DOHH2 (cell line): ENCODE measurements around the gene DPYD.

Source experiments
- H3F3A ChIP-seq: fragments of 200-600 bp; sonication (generic), shearing (Covaris generic); 2 replicates; pipeline ENCODE4 v1.6.0; 2016; ENCODE audit warnings: antibody characterized with exemption, mild to moderate bottlenecking; ENCODE audit not compliant: control insufficient read depth, insufficient read depth
- H3K27ac ChIP-seq: fragments of 200-600 bp; sonication (generic); 2 replicates; pipeline ENCODE4 v1.5.1; 2014; ENCODE audit warnings: low read depth, mild to moderate bottlenecking, low read length, moderate library complexity
- H3K27me3 ChIP-seq: fragments of 200-600 bp; sonication (generic); 2 replicates; pipeline ENCODE4 v1.6.1; 2014; ENCODE audit warnings: mild to moderate bottlenecking, low read length, mixed read lengths; ENCODE audit not compliant: control insufficient read depth
- H3K36me3 ChIP-seq: fragments of 200-600 bp; sonication (generic); 2 replicates; pipeline ENCODE4 v1.6.1; 2014; ENCODE audit warnings: mild to moderate bottlenecking, low read length, moderate library complexity, mixed read lengths; ENCODE audit not compliant: control insufficient read depth
- H3K4me1 ChIP-seq: fragments of 200-600 bp; sonication (generic); 2 replicates; pipeline ENCODE4 v1.6.1; 2014; ENCODE audit warnings: mild to moderate bottlenecking, low read length, mixed read lengths; ENCODE audit not compliant: control insufficient read depth
- H3K4me2 ChIP-seq: fragments of 200-600 bp; sonication (generic); 2 replicates; pipeline ENCODE4 v1.6.0; 2014; ENCODE audit warnings: mild to moderate bottlenecking, low read length, moderate library complexity
- H3K4me3 ChIP-seq: fragments of 200-600 bp; sonication (generic); 2 replicates; pipeline ENCODE4 v1.5.1; 2014; ENCODE audit warnings: mild to moderate bottlenecking, low read length, mixed read lengths
- H3K79me2 ChIP-seq: fragments of 200-600 bp; sonication (generic); 2 replicates; pipeline ENCODE4 v1.6.1; 2014; ENCODE audit warnings: mild to moderate bottlenecking, low read length, mixed read lengths; ENCODE audit not compliant: control insufficient read depth
- H3K9me2 ChIP-seq: fragments of 200-600 bp; sonication (generic); replicated peaks from 2 replicates; pipeline ENCODE4 v1.6.1; 2014; ENCODE audit warnings: mild to moderate bottlenecking, low read length, mixed read lengths; ENCODE audit not compliant: control insufficient read depth
- H3K9me3 ChIP-seq: fragments of 200-600 bp; sonication (generic); 2 replicates; pipeline ENCODE4 v1.6.1; 2014; ENCODE audit warnings: antibody characterized with exemption, low read length, mixed read lengths; ENCODE audit not compliant: control insufficient read depth, insufficient read depth
- H4K20me1 ChIP-seq: fragments of 200-600 bp; sonication (generic); 2 replicates; pipeline ENCODE4 v1.6.0; 2014; ENCODE audit warnings: low read depth, mild to moderate bottlenecking, antibody characterized with exemption, low read length, moderate library complexity; ENCODE audit not compliant: control insufficient read depth, insufficient read depth
- CTCF ChIP-seq: fragments of 200-600 bp; sonication (generic); IDR thresholded peaks from one replicate; pipeline ENCODE4 v1.5.1; 2014; ENCODE audit warnings: antibody characterized with exemption, mild to moderate bottlenecking, low read depth, low read length; ENCODE audit not compliant: poor library complexity, severe bottlenecking
- EZH2phosphoT487 ChIP-seq: fragments of 200-600 bp; sonication (generic); IDR thresholded peaks from 2 replicates; pipeline ENCODE4 v1.6.1; 2017; ENCODE audit warnings: borderline replicate concordance, mild to moderate bottlenecking, antibody characterized with exemption, low read length, moderate library complexity, mixed read lengths

Gene DPYD

GRCh38 chr1:97192872-97193572 lies 727.8 kb downstream of the DPYD start:
- Histone ChIP-seq H3K9me3 (no peaks in the 10 kb centered on the region), H4K20me1 (no peaks in the 10 kb centered on the region), H3K36me3 (no peaks in the 10 kb centered on the region), H3K4me2 (no peak overlapping the region), H3F3A (no peaks in the 10 kb centered on the region), H3K27ac (no peak overlapping the region), H3K4me1 (no peaks in the 10 kb centered on the region), H3K9me2 (no peaks in the 10 kb centered on the region), H3K79me2 (no peaks in the 10 kb centered on the region), H3K4me3 (no peak overlapping the region), H3K27me3 (peaks cover 3% of the 10 kb centered on the region; the same call in 1 of the 2 replicates)
- TF ChIP-seq CTCF (no peak), EZH2phosphoT487 (no peak)

DNA sequence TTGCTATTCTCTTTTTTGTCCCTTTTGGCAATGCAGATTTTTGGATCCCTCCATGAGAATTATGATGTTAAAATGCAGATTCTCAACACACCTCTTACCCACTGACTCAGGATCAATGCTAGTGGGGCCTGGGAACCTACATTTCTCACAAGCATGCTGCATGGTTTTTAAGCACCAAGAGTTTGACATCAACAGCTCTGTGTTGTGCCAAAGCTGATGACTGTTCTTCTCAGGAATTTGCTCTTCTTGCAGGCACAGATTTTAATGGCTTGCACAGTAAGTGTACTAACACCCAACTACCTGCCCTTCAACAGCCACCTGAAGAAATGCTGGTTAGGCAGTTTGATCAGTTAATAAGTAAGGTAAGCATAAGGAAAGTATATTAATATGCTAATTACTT lies 730.5 kb downstream of the DPYD start:
- Histone ChIP-seq H3K27ac (no peak overlapping the region), H3K4me1 (no peaks in the 10 kb centered on the region), H3F3A (no peaks in the 10 kb centered on the region), H3K4me2 (no peak overlapping the region), H3K36me3 (no peaks in the 10 kb centered on the region), H3K4me3 (no peak overlapping the region), H3K79me2 (no peaks in the 10 kb centered on the region), H3K9me2 (no peaks in the 10 kb centered on the region), H4K20me1 (no peaks in the 10 kb centered on the region), H3K27me3 (peaks cover 3% of the 10 kb centered on the region; the same call in 1 of the 2 replicates), H3K9me3 (no peaks in the 10 kb centered on the region)
- TF ChIP-seq CTCF, result no peak
- no peak for TF ChIP-seq EZH2phosphoT487

DNA sequence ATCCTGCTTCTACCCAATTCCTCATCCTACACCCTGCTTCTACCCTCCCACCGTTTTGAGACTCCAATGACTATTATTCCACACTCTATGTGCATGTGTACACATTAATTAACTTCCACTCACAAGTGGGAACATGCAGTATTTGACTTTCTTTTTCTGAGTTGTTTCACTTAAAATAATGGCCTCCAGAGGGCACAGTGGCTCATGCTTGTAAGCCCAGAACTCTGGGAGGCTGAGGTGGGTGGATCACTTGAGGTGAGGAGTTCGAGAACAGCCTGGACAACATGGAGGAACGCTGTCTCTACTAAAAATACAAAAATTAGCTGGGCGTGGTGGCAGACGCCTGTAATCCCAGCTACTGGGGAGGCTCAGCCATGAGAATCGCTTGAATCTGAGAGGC lies 734.5 kb downstream of the DPYD start:
- no peaks in the 10 kb centered on the region for H4K20me1 ChIP-seq

More for the DNA sequence above, 734.5 kb downstream of the DPYD start:
- H3K27ac ChIP-seq, result no peak overlapping the region
- no peaks in the 10 kb centered on the region for H3F3A ChIP-seq
- no peaks in the 10 kb centered on the region for H3K9me2 ChIP-seq
- H3K79me2 ChIP-seq, result no peaks in the 10 kb centered on the region
- peaks cover 3% of the 10 kb centered on the region; the same call in 1 of the 2 replicates for H3K27me3 ChIP-seq
- H3K4me1 ChIP-seq, result no peaks in the 10 kb centered on the region
- no peaks in the 10 kb centered on the region for H3K9me3 ChIP-seq
- no peak overlapping the region for H3K4me2 ChIP-seq
- peak; percentile 27 for TF ChIP-seq CTCF
- TF ChIP-seq EZH2phosphoT487, result no peak
- no peaks in the 10 kb centered on the region for H3K36me3 ChIP-seq
- H3K4me3 ChIP-seq, result no peak overlapping the region
